ENCODE measurements around the gene EME1.
"Not testable (repeated sequence)": the region's sequence is repeated elsewhere in the genome, so short reads cannot be mapped to it uniquely, and the experiment has no call there.

EME1 gene

DNA sequence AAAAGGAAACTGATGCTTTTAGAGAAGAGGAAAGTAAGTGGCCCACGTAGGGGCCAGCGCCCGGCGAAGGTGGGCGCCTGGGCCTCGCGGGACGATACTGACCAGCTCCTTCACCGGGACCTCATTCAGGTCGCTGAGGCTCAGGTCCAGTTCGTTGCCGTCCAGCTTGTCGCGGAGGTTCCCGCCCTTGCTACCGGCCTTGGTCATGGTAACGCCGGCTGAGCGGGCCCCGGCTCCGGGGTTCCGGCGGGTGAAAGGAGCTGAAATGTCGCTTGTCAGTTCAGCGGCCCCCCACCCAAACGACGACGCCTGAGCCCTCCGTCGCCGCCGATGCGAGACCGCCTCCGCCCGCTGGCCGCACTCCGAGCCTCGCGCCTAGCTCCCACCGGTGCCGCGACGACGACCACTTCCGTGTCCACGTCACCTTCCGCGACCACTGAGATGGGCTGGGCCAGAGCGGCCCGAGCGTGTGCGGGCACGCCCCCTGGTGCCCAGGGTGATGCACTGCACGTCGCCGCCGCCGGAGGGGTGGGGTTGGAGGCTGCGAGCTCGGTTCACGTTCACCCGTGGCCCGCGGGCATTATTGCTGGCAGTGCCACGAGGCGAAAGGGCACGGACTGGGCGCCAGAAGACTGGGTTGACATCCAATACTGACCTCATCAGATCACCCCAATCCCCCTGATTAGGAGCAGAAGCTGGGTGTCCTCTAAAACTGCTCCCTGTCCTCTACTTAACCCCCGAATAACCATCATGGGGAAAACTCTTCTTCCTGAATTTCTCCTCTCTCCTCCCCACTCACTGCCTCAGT is 24.3 kb downstream of the EME1 start, which contains the start of gene LRRC59:
LRRC59 (minus strand) TSS at position 413 of the 808 bp plus-strand sequence; CDS start at position 207, 206 bp downstream.
- DNase-seq: peak; percentile 42

DNA sequence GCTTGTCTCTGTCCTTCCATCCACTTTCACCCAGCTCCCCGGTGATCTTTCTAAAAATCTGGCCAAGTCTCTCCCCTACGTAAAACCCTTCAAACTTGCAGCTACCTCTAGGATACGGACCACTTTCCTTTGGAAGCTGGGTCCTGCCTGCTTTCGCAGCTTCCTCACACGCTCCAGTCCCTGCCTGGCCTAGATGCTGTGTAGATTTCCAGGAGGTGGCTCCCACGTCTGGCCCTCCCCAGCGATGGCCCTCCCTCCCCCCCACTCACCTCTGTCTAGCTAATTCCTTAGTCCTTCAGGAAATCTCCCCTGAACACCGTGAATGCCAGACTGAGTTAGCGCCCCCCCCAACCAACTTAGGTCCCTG is 24.9 kb downstream of the EME1 start:
- DNase-seq: no peak

DNA sequence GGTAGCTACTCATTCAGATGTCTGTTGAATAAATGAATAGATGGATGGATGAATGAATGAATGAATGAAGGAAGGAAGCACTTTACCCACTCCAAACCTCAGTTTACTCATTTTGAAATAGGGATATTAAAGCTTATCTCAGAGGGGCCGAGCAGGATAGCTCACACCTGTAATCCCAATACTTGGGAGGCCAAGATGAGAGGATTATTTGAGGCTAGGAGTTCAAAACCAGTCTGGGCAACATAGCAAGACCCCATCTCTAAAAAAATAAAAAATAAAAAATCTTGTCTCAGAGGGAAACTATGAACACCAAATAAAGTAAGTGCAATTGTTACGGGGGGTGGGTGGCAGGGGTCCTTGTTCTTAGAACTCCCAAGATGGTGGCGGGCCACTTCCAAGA is 25.6 kb downstream of the EME1 start:
- DNase-seq: not testable (repeated sequence)

DNA sequence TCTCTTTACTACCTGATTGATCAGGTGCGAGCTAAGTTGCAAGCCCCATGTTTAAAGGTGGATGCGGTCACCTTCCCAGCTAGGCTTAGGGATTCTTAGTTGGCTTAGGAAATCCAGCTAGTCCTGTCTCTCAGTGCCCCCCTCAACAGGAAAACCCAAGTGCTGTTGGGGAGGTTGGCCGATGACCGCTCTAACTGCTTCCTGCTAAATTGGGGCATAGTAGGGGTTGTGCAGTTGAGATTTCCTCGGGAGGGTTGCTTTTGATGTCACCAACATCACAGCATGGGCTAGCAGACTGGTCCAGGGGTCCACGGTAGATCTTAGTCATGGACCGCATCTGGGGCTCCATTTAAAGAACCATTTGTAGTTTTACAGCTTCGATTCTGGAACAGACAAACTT is 26.6 kb downstream of the EME1 start:
- not testable (repeated sequence) for DNase-seq

GRCh38 chr17:50405351-50405750 is 32.3 kb downstream of the EME1 start:
- not testable (repeated sequence) for DNase-seq

GRCh38 chr17:50406578-50406977 is 33.5 kb downstream of the EME1 start:
- DNase-seq: no peak

- no peak for DNase-seq
Observed at GRCh38 chr17:50407921-50408320, 34.9 kb downstream of the EME1 start.

DNA sequence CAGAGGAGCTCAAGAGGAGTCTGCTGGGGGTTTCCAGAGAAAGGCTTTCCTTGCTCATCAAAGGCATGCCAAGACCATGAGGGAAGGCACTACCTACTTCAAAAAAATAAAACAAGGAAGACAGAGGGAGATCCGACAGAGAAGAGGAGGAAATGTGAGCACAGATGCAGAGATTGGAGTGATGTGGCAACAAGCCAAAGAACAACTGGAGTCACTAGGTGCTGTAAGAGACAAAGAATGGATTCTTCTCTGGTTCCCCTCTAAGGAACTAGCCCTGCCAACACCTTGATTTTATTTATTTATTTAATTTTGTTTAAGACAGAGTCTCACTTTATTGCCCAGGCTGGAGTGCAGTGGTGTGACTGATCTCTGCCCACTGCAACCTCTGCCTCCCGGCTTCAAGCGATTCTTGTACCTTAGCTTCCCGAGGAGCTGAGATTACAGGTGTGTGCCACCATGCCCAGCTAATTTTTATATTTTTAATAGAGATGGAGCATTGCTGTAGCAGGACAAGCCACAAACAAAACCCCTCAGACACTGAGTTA is 39.2 kb downstream of the EME1 start:
- DNase-seq: no peak

DNA sequence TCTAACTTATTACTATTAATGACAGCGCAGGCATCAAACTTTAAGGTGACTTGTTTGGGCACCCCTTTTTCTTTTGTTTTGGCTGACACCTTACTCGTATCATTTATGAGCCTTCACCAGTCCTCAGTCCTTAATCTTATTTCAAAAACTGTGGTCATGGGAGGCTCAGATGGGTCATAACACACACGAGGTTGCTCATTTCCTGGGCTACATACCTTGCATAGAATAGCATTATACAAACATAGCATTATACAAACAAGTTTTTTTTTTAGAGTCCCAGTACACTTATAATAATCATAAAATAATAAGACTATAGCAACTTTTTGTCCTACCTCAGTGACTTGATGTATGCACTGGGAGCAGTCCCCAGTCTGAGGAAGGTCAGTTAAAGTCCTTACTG is 41.8 kb downstream of the EME1 start:
- no peak for DNase-seq

DNA sequence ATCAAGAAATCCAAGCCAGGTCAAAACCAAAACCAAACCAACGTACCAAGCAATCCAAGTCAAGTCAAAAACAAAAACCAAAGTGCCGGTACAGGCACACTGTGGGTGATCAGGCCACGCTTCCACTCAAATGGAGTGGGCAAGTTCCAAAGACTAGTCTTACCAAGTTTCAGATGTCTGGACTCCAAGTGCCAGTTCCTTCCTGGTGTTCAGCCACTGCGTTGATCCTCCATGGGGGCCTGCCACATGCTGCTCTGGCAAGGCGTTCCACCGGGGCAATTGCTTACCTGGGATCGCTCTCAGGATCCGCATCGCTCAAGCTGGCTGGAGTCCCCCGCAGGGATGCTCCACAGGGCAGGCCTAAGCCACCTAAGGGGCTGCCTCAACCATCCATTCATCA is 46.5 kb downstream of the EME1 start:
- DNase-seq: not testable (repeated sequence)

- no peak for DNase-seq
Observed at GRCh38 chr17:50420419-50421112, 47.5 kb downstream of the EME1 start.

DNA sequence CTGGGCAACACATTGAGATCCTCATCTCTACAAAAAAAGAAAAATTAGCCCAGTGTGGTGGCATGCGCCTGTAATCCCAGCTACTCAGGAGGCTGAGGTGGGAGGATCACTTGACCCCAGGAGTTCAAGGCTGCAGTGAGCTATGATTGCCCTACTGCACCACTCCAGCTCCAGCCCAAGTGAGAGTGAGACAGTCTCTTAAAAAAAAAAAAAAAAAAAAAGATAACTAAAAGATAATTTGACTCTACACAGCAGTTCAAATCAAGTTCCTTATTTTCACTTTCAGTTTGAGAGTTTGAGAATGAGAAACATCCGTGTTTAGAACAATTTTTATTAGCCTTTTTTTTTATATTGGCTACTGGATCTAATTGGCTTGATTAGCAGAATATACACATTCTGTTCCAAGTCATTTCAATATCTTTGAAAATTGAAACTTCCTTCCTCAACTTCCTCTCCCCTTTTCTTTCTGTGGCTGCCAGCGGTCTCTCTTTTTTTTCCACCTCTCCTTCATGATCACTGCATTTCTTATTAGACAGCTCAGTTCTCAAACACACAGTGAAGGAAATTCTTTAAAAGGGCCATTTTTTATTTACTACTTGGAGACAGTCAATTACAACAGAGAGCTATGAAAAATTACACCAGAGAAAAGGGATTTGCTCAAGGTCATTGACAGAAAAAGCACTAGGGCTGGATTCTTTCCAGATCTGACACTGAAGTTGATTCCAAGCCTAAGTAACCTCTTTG is 48.5 kb downstream of the EME1 start:
- no peak for DNase-seq

- no peak for DNase-seq
Observed at GRCh38 chr17:50422738-50423137, 49.7 kb downstream of the EME1 start.

DNA sequence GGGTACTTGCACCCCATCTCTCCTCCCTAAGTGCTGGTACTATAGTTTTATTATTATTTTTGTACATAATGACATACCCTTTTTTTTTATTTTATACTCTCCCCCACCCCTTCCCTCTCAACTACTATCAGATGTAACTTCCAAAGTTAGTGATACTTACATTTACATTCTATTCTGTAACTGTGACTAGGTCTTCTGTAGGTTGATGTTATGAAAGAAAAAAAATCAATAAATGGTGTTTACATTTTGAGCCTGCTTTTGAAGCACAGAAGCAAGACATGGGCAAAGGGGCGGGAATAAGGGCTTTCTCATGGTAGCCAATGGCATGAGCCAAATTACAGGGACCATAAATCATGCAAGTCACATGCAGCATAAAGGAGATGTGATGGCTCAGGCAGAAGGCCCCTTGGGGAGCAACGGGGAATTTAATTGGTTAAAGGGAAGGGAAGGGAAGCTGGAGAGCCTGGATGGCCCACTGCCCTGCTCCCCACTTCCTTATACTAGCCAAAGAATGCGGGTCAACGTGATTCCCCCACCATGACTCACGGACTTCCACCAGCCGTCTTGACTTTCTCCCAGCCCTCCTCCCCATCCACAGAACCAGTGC is 50.6 kb downstream of the EME1 start:
- DNase-seq: peak; percentile 32

- DNase-seq: no peak
Observed at GRCh38 chr17:50424246-50424995, 51.4 kb downstream of the EME1 start.

DNA sequence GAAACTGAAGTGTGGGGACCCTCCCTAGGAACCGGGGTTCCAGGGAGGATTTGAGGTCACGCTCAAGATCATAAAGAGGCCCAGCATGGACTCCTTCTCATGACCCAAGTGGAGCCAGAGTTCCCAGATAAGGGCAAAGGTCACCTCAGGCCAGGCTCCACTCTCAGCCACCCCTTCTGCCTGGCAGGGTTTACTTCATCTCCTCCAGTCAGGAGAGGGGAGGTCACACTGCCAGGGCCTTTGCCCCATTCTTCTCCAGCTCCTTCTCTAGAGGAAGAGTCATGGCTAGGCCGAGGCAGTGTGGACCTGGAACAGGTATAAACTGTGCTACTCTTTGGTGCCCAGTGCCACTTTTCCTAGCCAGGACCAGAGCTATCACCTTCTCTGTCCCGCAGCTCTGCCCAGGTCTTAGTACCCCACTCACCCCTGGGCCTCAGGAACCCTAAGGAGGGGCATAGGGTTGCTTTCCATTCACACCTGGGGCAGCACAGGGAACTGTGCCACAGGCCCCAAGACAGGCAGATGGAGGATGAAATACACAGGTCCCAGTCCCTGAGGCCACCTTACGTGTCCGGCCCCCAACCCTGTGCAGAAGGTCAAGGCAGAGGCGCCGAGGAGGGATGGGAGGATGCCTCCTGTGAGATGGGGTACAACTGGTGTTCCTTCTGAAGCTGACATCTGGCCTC is 52.1 kb downstream of the EME1 start:
- no peak for DNase-seq

GRCh38 chr17:50425682-50426471 is 52.8 kb downstream of the EME1 start, which contains the start of gene ACSF2:
ACSF2 (plus strand) TSS chr17:50426218; CDS start chr17:50426262, 44 bp downstream.
- DNase-seq: no peak

DNA sequence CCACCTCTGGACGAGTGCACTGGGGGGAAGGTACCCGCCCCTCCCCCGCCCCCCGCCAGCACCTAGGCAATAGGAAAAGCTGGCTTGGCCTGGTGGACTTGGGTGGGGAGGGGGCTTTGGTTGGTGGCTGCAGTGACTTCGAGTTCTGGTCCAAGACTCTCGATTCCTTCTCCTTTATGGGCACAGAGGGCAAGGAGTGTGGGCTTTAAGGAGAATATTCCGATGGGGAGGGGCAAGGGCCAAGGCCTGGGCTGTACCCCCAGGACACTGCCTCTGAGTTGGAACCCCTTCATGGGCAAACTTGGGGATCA is 53.4 kb downstream of the EME1 start:
- no peak for DNase-seq

DNA sequence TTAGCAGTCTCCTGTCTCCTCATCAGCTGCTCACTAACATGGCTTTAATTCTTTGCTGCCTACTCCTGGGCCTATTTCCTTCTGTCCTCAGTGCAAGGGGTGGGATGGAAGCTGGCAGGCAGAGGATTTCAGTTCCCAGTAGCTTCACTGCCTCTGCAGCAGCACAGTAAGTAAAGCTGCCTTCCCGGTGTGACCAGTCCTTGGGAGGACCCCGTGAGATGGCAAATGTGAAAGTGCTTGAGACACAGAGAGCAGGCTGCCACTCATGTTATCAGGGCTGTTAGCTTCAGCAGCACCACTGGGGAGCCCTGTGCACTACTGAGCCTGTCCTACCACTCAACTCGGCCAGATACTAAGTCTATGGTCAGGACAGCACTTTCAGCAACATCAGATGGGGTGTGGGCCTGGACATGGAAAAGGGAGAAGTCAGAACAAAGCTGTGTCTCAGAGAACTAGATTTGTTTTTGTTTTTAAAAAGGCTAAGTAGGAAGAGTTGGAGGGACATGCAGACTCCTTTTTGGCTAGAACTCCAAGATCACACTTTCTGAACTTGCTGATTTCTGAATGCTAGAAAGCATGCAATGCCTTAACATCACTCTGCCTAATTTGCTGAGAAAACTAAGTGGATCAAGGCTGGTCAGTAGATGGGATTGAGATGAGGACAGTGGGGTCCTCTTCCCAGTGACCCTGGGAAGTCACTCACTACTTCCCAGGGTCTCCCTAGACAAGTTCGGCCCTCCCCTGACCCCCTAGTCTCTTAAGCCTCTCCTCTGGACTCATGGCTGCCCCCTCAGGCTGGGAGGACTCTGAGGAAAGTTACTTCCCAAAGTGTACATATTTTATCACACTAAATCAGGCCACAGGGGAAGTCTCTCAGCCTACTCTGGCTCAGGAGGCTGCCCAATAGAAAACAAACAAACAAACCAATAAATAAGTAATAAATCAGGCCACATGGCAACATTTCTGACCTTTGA is 54.1 kb downstream of the EME1 start:
- no peak for DNase-seq

Measured in NCI-H446 treated with DMSO at 0.1 percent for 48 hours (cell line).